Prostate gland (tissue), 1 donor: Measurements from ENCODE around the gene TEKT2.

Experiments used
- POLR2A ChIP-seq: fragments of 450-650 bp; IDR thresholded peaks from one replicate; pipeline ENCODE4 v1.6.1; 2016; ENCODE audit warnings: antibody characterized with exemption, mild to moderate bottlenecking
- POLR2AphosphoS5 ChIP-seq: sonication (generic); formaldehyde crosslinking; IDR thresholded peaks from one replicate; pipeline ENCODE4 v1.6.1; 2017; ENCODE audit warnings: antibody characterized with exemption

GRCh38 chr1:36098650-36099365 is 14.9 kb downstream of the TEKT2 start:
- TF ChIP-seq POLR2A (no peak), POLR2AphosphoS5 (no peak)
